Measurements from ENCODE around the gene AANAT.
A peak's percentile ranks its signal among the peaks of the same experiment; 100 is the strongest.

AANAT gene

GRCh38 chr17:76467366-76467765 is at the start of gene AANAT:
TSS of gene AANAT (plus strand) at chr17:76467603. CDS start at chr17:76468747, 1,144 bp downstream.
- DNase-seq, result no peak

GRCh38 chr17:76419576-76420260 is 47.7 kb upstream of the AANAT start:
- no peak for DNase-seq

GRCh38 chr17:76420356-76421043 is 46.9 kb upstream of the AANAT start:
- no peak for DNase-seq

GRCh38 chr17:76421044-76421407 is 46.4 kb upstream of the AANAT start:
- no peak for DNase-seq

- DNase-seq, result no peak
Observed at GRCh38 chr17:76422406-76422805, 45.0 kb upstream of the AANAT start.

- DNase-seq, result no peak
Observed at GRCh38 chr17:76422860-76423259, 44.5 kb upstream of the AANAT start.

- DNase-seq, result no peak
Observed at GRCh38 chr17:76426853-76427252, 40.5 kb upstream of the AANAT start.

- DNase-seq, result peak in 1 of 2 donors; percentile 26
Observed at GRCh38 chr17:76427501-76428231, 39.7 kb upstream of the AANAT start.

GRCh38 chr17:76428511-76428910 is 38.9 kb upstream of the AANAT start:
- no peak for DNase-seq

- no peak for DNase-seq
Observed at GRCh38 chr17:76431509-76431908, 35.9 kb upstream of the AANAT start.

GRCh38 chr17:76432004-76432403 is 35.4 kb upstream of the AANAT start:
- DNase-seq, result no peak

- no peak for DNase-seq
Observed at GRCh38 chr17:76432712-76433336, 34.6 kb upstream of the AANAT start.

- DNase-seq, result no peak
Observed at GRCh38 chr17:76433693-76434092, 33.7 kb upstream of the AANAT start.

GRCh38 chr17:76434870-76435269 is 32.5 kb upstream of the AANAT start:
- DNase-seq, result no peak

GRCh38 chr17:76435751-76436150 is 31.7 kb upstream of the AANAT start:
- DNase-seq, result no peak

GRCh38 chr17:76437467-76438402 is 29.7 kb upstream of the AANAT start:
- DNase-seq, result no peak

- DNase-seq, result no peak
Observed at GRCh38 chr17:76438906-76439305, 28.5 kb upstream of the AANAT start.

GRCh38 chr17:76439314-76439928 is 28.0 kb upstream of the AANAT start:
- DNase-seq, result no peak

GRCh38 chr17:76440751-76441362 is 26.5 kb upstream of the AANAT start:
- DNase-seq, result no peak

- DNase-seq, result no peak
Observed at GRCh38 chr17:76441686-76442340, 25.6 kb upstream of the AANAT start.

Data from CD4-positive, alpha-beta T cell treated with Interleukin-1 beta for 1 hour (primary cell).